Keratinocyte (primary cell): ENCODE results near the gene MTX2. TPM values are rescaled to one million over a fixed set of nuclear protein-coding genes. Genes with fewer than 3 reads are reported as not detected.

Experiments
- DNase-seq: peaks from one replicate; pipeline ENCODE4 v3.0.0-alpha.2; 2011; ENCODE audit warnings: low read depth, missing footprints, low spot score
- FAIRE-seq: peaks from 2 replicates; lab custom pipeline; 2011; peaks lifted over from hg19 to GRCh38; lab: Jason Lieb, UNC
- H2AFZ ChIP-seq: 2 replicates; pipeline ENCODE4 v1.6.0; 2012; ENCODE audit warnings: low read length, control low read depth, inconsistent platforms; ENCODE audit not compliant: control insufficient read depth
- H3K27ac ChIP-seq: 2 replicates; pipeline ENCODE4 v1.5.1; 2011; ENCODE audit warnings: low read length; ENCODE audit not compliant: control insufficient read depth, insufficient read depth
- H3K27me3 ChIP-seq: 3 replicates; pipeline ENCODE4 v1.6.0; 2011; ENCODE audit warnings: low read length; ENCODE audit not compliant: control insufficient read depth, insufficient read depth; ENCODE audit errors: extremely low read depth
- H3K36me3 ChIP-seq, 2 experiments: 2 replicates in 1 of 2; 3 replicates in 1 of 2; pipeline ENCODE4 v1.5.1; 2011; ENCODE audit warnings: low read length in 2 of 2, mild to moderate bottlenecking in 1 of 2; ENCODE audit not compliant: control insufficient read depth in 2 of 2, insufficient read depth in 2 of 2; ENCODE audit errors: extremely low read depth in 1 of 2
- H3K4me1 ChIP-seq: 3 replicates; pipeline ENCODE4 v1.5.1; 2011; ENCODE audit warnings: low read length; ENCODE audit not compliant: control insufficient read depth, insufficient read depth; ENCODE audit errors: extremely low read depth
- H3K4me2 ChIP-seq: 3 replicates; pipeline ENCODE4 v1.6.0; 2011; ENCODE audit warnings: low read depth, low read length; ENCODE audit not compliant: control insufficient read depth, insufficient read depth; ENCODE audit errors: extremely low read depth
- H3K4me3 ChIP-seq, 3 experiments: fragments of 200-600 bp in 1 of 3; sonication (generic) in 1 of 3; 2 replicates in 2 of 3; 3 replicates in 1 of 3; pipeline ENCODE4 v1.5.1; 2011 to 2016; ENCODE audit warnings: low read length in 3 of 3, mild to moderate bottlenecking in 3 of 3, control low read depth in 2 of 3, inconsistent platforms in 1 of 3, low read depth in 1 of 3, mixed read lengths in 1 of 3, mixed run types in 1 of 3, moderate library complexity in 1 of 3; ENCODE audit not compliant: control insufficient read depth in 2 of 3, insufficient read depth in 2 of 3; ENCODE audit errors: extremely low read depth in 1 of 3
- H3K79me2 ChIP-seq: 2 replicates; pipeline ENCODE4 v1.6.0; 2012; ENCODE audit warnings: low read length; ENCODE audit not compliant: control insufficient read depth, insufficient read depth
- H3K9ac ChIP-seq: 3 replicates; pipeline ENCODE4 v1.6.0; 2011; ENCODE audit warnings: low read length; ENCODE audit not compliant: control insufficient read depth, insufficient read depth; ENCODE audit errors: extremely low read depth
- H3K9me1 ChIP-seq: 3 replicates; pipeline ENCODE4 v1.6.0; 2011; ENCODE audit warnings: low read length; ENCODE audit not compliant: control insufficient read depth, insufficient read depth; ENCODE audit errors: extremely low read depth
- H3K9me3 ChIP-seq: 2 replicates; pipeline ENCODE4 v1.5.1; 2012; ENCODE audit warnings: low read depth, low read length; ENCODE audit not compliant: control insufficient read depth
- H4K20me1 ChIP-seq: 3 replicates; pipeline ENCODE4 v1.6.0; 2011; ENCODE audit warnings: low read length; ENCODE audit not compliant: control insufficient read depth, insufficient read depth; ENCODE audit errors: extremely low read depth
- EZH2 ChIP-seq: IDR thresholded peaks from one replicate; pipeline ENCODE4 v1.6.1; 2012; ENCODE audit warnings: inconsistent platforms, mild to moderate bottlenecking, low read length, moderate library complexity
- dilution Hi-C: fragments of 300-500 bp; cut with MboI; formaldehyde crosslinking; loops from one replicate; pipeline ENCODE4 v1.7.0; 2020; ENCODE audit warnings: low sequenced_read_pairs; ENCODE audit not compliant: extremely low pct_ligation_motif_present
- polyA plus RNA-seq, 5 experiments: library from polyadenylated mRNA; depleted of rRNA in 3 of 5; stranded (reverse) in 3 of 5; stranded (forward) in 1 of 5; unstranded in 1 of 5; fragments of >200 nt; gene quantifications; 1 replicate in 1 of 5; 2 replicates in 3 of 5; 3 replicates in 1 of 5; pipeline versions ENCODE4 v1.2.1 to v1.2.3, GENCODE V29; 2011 to 2012; ENCODE audit warnings: missing spikeins in 2 of 5, low read depth in 1 of 5, low replicate concordance in 1 of 5
- TF ChIP-seq, protein P1 (sequence below), 3 experiments: IDR thresholded peaks in 1 of 3; conservative IDR thresholded peaks in 1 of 3; optimal IDR thresholded peaks in 1 of 3; 2 replicates in 2 of 3; 3 replicates in 1 of 3; pipeline versions ENCODE3 to v1.5.1; 2011; ENCODE audit warnings: low read length in 3 of 3, mild to moderate bottlenecking in 3 of 3, moderate library complexity in 2 of 3, control low read depth in 1 of 3, inconsistent platforms in 1 of 3; ENCODE audit not compliant: insufficient read depth in 2 of 3; ENCODE audit errors: extremely low read depth in 1 of 3

Gene MTX2
- polyA plus RNA-seq, 1 donor (not counting 4 experiments of a cell fraction or from before 2014, with no cell fraction given): 60.3 TPM

DNA sequence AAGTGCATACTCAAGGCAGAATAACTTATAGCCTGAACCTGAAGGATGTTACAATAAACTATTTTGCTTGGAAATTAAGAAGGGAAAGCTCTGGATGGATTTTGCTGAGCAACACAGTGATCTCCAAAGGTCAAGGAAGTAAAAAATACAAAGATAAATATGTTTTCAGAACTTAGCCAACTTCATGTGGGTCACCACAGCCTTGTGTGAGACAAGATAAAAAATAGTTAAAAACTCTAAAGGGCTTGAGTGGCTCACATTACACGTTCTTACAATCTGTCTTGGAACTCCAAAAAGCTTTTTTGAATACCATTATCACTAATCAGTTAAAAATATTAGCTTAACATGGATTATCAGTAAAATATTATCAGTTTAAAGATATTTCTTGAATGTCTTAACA is 28.9 kb upstream of the MTX2 start:
- H3K4me2 ChIP-seq: no peak overlapping the region
- dilution Hi-C loops: no loop called here

DNA sequence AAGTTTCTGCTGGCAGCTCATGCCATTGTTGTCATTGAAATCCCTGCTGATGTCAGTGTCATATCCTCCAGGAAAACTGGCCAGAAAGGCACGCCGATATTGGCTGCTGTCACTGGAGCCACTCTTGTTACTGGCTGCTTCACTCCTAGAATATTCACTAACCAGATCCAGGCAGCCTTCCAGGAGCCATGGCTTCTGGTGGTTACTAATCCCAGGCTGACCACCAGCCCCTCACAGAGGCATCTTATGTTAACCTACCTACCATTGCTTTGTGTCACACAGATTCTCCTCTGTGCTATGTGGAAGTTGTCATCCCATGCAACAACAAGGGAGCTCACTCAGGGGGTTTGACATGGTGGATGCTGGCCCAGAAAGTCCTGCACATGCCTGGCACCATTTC is 27.0 kb upstream of the MTX2 start:
- TF ChIP-seq EZH2: no peak
- TF ChIP-seq, protein P1, sequence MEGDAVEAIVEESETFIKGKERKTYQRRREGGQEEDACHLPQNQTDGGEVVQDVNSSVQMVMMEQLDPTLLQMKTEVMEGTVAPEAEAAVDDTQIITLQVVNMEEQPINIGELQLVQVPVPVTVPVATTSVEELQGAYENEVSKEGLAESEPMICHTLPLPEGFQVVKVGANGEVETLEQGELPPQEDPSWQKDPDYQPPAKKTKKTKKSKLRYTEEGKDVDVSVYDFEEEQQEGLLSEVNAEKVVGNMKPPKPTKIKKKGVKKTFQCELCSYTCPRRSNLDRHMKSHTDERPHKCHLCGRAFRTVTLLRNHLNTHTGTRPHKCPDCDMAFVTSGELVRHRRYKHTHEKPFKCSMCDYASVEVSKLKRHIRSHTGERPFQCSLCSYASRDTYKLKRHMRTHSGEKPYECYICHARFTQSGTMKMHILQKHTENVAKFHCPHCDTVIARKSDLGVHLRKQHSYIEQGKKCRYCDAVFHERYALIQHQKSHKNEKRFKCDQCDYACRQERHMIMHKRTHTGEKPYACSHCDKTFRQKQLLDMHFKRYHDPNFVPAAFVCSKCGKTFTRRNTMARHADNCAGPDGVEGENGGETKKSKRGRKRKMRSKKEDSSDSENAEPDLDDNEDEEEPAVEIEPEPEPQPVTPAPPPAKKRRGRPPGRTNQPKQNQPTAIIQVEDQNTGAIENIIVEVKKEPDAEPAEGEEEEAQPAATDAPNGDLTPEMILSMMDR (optimal IDR thresholded peaks at IDR 0.05 in 1 of 3, IDR thresholded peaks at IDR 0.05 in 1 of 3, conservative IDR thresholded peaks at IDR 0.05 in 1 of 3; ENCODE audit: extremely low read depth in 1 of 3, insufficient read depth in 2 of 3, low read length in 3 of 3): no peak
- dilution Hi-C loops: no loop called here
- Histone ChIP-seq H2AFZ (no peak overlapping the region), H3K4me1 (no peaks in the 10 kb centered on the region), H3K4me2 (no peak overlapping the region), H3K27ac (no peak overlapping the region), H3K27me3 (no peaks in the 10 kb centered on the region), H3K36me3 (no peaks in the 10 kb centered on the region), H3K9ac (no peak overlapping the region), H3K79me2 (no peaks in the 10 kb centered on the region), H3K9me3 (no peaks in the 10 kb centered on the region), H3K4me3 (no peak overlapping the region), H4K20me1 (no peaks in the 10 kb centered on the region), H3K9me1 (no peaks in the 10 kb centered on the region)
- DNase-seq (no peak), FAIRE-seq (no peak)

More for the DNA sequence above, 28.9 kb upstream of the MTX2 start:
- Histone ChIP-seq H2AFZ (no peak overlapping the region), H4K20me1 (no peaks in the 10 kb centered on the region), H3K9ac (no peak overlapping the region), H3K4me1 (no peaks in the 10 kb centered on the region), H3K27ac (no peak overlapping the region), H3K9me3 (no peaks in the 10 kb centered on the region), H3K79me2 (no peaks in the 10 kb centered on the region), H3K27me3 (no peaks in the 10 kb centered on the region), H3K36me3 (no peaks in the 10 kb centered on the region), H3K4me3 (no peak overlapping the region), H3K9me1 (no peaks in the 10 kb centered on the region)
- TF ChIP-seq, protein P1 (optimal IDR thresholded peaks at IDR 0.05 in 1 of 3, IDR thresholded peaks at IDR 0.05 in 1 of 3, conservative IDR thresholded peaks at IDR 0.05 in 1 of 3; ENCODE audit: extremely low read depth in 1 of 3, insufficient read depth in 2 of 3, low read length in 3 of 3): no peak
- no peak for TF ChIP-seq EZH2
- no peak for DNase-seq
- FAIRE-seq: no peak
